GM19463 (cell line): Measurements from ENCODE around the gene SIRPB2.

Experiments used
- ATAC-seq: cut with Tn5 transposase; IDR thresholded peaks from one replicate; pipeline ENCODE4 v1.9.1; 2021; ENCODE audit warnings: mild to moderate bottlenecking, moderate library complexity; ENCODE audit not compliant: unreplicated experiment

SIRPB2 gene

GRCh38 chr20:1448081-1448620 is 43.1 kb downstream of the SIRPB2 start:
- ATAC-seq: no peak

- ATAC-seq: no peak
Observed at GRCh38 chr20:1446536-1446935, 44.7 kb downstream of the SIRPB2 start.

GRCh38 chr20:1443085-1443484 is 48.1 kb downstream of the SIRPB2 start:
- ATAC-seq: no peak

GRCh38 chr20:1442304-1442703 is 48.9 kb downstream of the SIRPB2 start:
- no peak for ATAC-seq

- ATAC-seq: no peak
Observed at GRCh38 chr20:1441133-1441532, 50.1 kb downstream of the SIRPB2 start.

GRCh38 chr20:1440024-1440423 is 51.2 kb downstream of the SIRPB2 start:
- ATAC-seq: no peak

- no peak for ATAC-seq
Observed at GRCh38 chr20:1438361-1438760, 52.9 kb downstream of the SIRPB2 start.

- ATAC-seq: peak; percentile 43
Observed at GRCh38 chr20:1437235-1437904, 53.9 kb downstream of the SIRPB2 start.

- ATAC-seq: no peak
Observed at GRCh38 chr20:1436263-1436662, 55.0 kb downstream of the SIRPB2 start.

GRCh38 chr20:1435337-1435699 is 55.9 kb downstream of the SIRPB2 start:
- no peak for ATAC-seq

GRCh38 chr20:1434571-1435336 is 56.5 kb downstream of the SIRPB2 start:
- ATAC-seq: peak; percentile 94

- no peak for ATAC-seq
Observed at GRCh38 chr20:1431158-1431557, 60.1 kb downstream of the SIRPB2 start.

- ATAC-seq: no peak
Observed at GRCh38 chr20:1430004-1430451, 61.2 kb downstream of the SIRPB2 start.

GRCh38 chr20:1429143-1429728 is 62.0 kb downstream of the SIRPB2 start:
- no peak for ATAC-seq

- ATAC-seq: no peak
Observed at GRCh38 chr20:1427457-1428054, 63.7 kb downstream of the SIRPB2 start.

GRCh38 chr20:1426231-1426849 is 64.9 kb downstream of the SIRPB2 start:
- no peak for ATAC-seq
